GM12872 (cell line): ENCODE data around the gene STK39.

ENCODE experiments used
- TF ChIP-seq, protein P1 (sequence below): IDR thresholded peaks from 3 replicates; pipeline ENCODE4 v1.5.1; 2011; ENCODE audit warnings: low read depth, mild to moderate bottlenecking, low read length, moderate library complexity; ENCODE audit not compliant: insufficient read depth

STK39 gene

GRCh38 chr2:168006498-168006897, 240.9 kb downstream of the STK39 start:
- TF ChIP-seq, protein P1, sequence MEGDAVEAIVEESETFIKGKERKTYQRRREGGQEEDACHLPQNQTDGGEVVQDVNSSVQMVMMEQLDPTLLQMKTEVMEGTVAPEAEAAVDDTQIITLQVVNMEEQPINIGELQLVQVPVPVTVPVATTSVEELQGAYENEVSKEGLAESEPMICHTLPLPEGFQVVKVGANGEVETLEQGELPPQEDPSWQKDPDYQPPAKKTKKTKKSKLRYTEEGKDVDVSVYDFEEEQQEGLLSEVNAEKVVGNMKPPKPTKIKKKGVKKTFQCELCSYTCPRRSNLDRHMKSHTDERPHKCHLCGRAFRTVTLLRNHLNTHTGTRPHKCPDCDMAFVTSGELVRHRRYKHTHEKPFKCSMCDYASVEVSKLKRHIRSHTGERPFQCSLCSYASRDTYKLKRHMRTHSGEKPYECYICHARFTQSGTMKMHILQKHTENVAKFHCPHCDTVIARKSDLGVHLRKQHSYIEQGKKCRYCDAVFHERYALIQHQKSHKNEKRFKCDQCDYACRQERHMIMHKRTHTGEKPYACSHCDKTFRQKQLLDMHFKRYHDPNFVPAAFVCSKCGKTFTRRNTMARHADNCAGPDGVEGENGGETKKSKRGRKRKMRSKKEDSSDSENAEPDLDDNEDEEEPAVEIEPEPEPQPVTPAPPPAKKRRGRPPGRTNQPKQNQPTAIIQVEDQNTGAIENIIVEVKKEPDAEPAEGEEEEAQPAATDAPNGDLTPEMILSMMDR, result no peak

GRCh38 chr2:168005586-168005985, 241.8 kb downstream of the STK39 start:
- TF ChIP-seq, protein P1, result no peak

- TF ChIP-seq, protein P1, result no peak
Observed at GRCh38 chr2:168003876-168004275, 243.5 kb downstream of the STK39 start.

- TF ChIP-seq, protein P1, result no peak
Observed at GRCh38 chr2:168002021-168002553, 245.3 kb downstream of the STK39 start.

GRCh38 chr2:167992278-167992677, 255.1 kb downstream of the STK39 start:
- TF ChIP-seq, protein P1, result no peak

DNA sequence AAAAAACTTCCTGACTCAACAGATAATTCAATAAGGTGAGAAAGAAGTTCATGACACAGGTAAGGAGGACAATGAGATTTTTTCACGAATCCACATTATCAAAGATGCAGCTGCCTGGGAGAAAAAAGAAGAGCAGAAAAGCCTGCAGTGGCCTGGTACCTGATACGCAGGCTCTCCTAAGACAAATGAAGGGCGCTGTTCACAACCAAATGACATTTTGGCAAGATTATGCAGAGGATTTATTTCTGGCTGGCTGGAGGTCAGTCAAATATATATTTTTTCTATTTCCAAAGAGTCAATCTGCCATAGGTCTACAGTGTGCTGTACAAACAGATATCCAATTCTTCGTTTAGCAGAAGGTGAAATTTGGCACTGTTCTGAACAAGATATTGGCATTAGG, 257.3 kb downstream of the STK39 start:
- TF ChIP-seq, protein P1, result no peak

DNA sequence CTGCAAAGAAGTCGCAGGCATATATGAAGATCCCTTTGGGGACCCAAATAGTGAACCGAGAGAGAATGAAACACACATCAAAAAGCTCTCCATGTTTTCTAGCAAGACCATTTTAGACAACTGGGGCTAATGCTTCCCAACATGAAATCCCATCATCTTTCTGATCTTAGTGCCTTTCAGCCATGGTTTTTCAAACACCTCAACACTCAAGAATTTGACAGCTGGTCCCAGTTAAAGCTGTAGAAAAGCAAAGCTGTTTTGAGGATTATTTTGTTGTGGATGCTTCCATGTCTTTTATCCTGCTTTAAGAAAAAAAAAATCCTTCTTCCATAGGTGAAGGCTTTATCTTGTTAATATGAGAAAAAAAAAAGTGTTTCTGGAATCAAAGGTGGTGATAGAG, 259.1 kb downstream of the STK39 start:
- TF ChIP-seq, protein P1, result no peak
